HEK293 (cell line): ENCODE measurements around the gene LDLRAD3.

ENCODE experiments used
- CTCF ChIP-seq: fragments of 450-650 bp; formaldehyde crosslinking; IDR thresholded peaks from 2 replicates; pipeline ENCODE4 v1.5.1; 2016; ENCODE audit warnings: missing biosample characterization, missing genetic modification characterization
- ZNF274 ChIP-seq, 2 experiments: fragments of 200-500 bp in 1 of 2; fragments of 450-650 bp in 1 of 2; sonication (Bioruptor generic) in 1 of 2; formaldehyde crosslinking in 1 of 2; IDR thresholded peaks; 2 replicates each; pipeline versions ENCODE4 v1.5.1 to v1.6.1; 2014 to 2016; ENCODE audit warnings: borderline replicate concordance in 1 of 2, inconsistent platforms in 1 of 2, low read length in 1 of 2, missing biosample characterization in 1 of 2, missing genetic modification characterization in 1 of 2
- ZNF654 ChIP-seq: fragments of 450-650 bp; formaldehyde crosslinking; IDR thresholded peaks from 2 replicates; pipeline ENCODE4 v1.5.1; 2016; ENCODE audit warnings: low read depth, missing biosample characterization, missing genetic modification characterization

- TF ChIP-seq ZNF274 (IDR thresholded peaks at IDR 0.05; ENCODE audit: low read length), result no peak
- TF ChIP-seq ZNF274 (tag by site-specific recombination; IDR thresholded peaks at IDR 0.05; ENCODE audit: borderline replicate concordance), result no peak
- TF ChIP-seq CTCF (tag by site-specific recombination), result no peak
- no peak for TF ChIP-seq ZNF654
These were observed 89.4 kb downstream of the LDLRAD3 start for GRCh38 chr11:36033082-36033751.
